ENCODE measurements around the gene TNFRSF25.

GRCh38 chr1:6444377-6444776 is 21.6 kb downstream of the TNFRSF25 start:
- TF ChIP-seq CTCF (conservative IDR thresholded peaks at IDR 0.05) (no peak), ZFX (IDR thresholded peaks at IDR 0.05) (no peak)

Measured in C4-2B (cell line).